H7 (cell line): Measurements from ENCODE around the gene ADCY1. TPM values are rescaled to one million over a fixed set of nuclear protein-coding genes. Genes with fewer than 3 reads are reported as not detected.

Source experiments
- DNase-seq: peaks from one replicate; pipeline ENCODE4 v3.0.0; 2012
- H3K27me3 ChIP-seq: 2 replicates; pipeline ENCODE4 v1.6.0; 2011; ENCODE audit warnings: mild to moderate bottlenecking, low read length; ENCODE audit not compliant: control insufficient read depth, insufficient read depth
- H3K36me3 ChIP-seq: replicated peaks from 2 replicates; pipeline ENCODE4 v1.5.1; 2011; ENCODE audit warnings: low read length; ENCODE audit not compliant: control insufficient read depth, insufficient read depth
- H3K4me3 ChIP-seq: 2 replicates; pipeline ENCODE4 v1.5.1; 2011; ENCODE audit warnings: low read depth, mild to moderate bottlenecking, control low read depth, low read length, moderate library complexity; ENCODE audit not compliant: insufficient read depth
- total RNA-seq: library from RNA; depleted of rRNA; stranded (reverse); fragments of >200 nt; shearing (Covaris generic); gene quantifications from 2 replicates; pipeline ENCODE4 v1.2.3, GENCODE V29; 2014

Gene ADCY1
- total RNA-seq, 1 experiment from 2014 or later, result 5.6 TPM

- Histone ChIP-seq H3K4me3 (no peak overlapping the region), H3K36me3 (no peaks in the 10 kb centered on the region), H3K27me3 (no peaks in the 10 kb centered on the region)
- no peak for DNase-seq
Measured at GRCh38 chr7:45642044-45642443, 67.9 kb downstream of the ADCY1 start.

- DNase-seq, result no peak
- no peak overlapping the region for H3K4me3 ChIP-seq
- no peaks in the 10 kb centered on the region for H3K36me3 ChIP-seq
- no peaks in the 10 kb centered on the region for H3K27me3 ChIP-seq
Measured at GRCh38 chr7:45643630-45644029, 69.5 kb downstream of the ADCY1 start.

- no peaks in the 10 kb centered on the region for H3K36me3 ChIP-seq
Measured at GRCh38 chr7:45644237-45644636, 70.1 kb downstream of the ADCY1 start.

GRCh38 chr7:45645141-45645969, 71.2 kb downstream of the ADCY1 start:
- no peaks in the 10 kb centered on the region for H3K27me3 ChIP-seq
- DNase-seq, result no peak

More at GRCh38 chr7:45644237-45644636, 70.1 kb downstream of the ADCY1 start:
- H3K4me3 ChIP-seq, result no peak overlapping the region
- no peak for DNase-seq
- H3K27me3 ChIP-seq, result no peaks in the 10 kb centered on the region

DNA sequence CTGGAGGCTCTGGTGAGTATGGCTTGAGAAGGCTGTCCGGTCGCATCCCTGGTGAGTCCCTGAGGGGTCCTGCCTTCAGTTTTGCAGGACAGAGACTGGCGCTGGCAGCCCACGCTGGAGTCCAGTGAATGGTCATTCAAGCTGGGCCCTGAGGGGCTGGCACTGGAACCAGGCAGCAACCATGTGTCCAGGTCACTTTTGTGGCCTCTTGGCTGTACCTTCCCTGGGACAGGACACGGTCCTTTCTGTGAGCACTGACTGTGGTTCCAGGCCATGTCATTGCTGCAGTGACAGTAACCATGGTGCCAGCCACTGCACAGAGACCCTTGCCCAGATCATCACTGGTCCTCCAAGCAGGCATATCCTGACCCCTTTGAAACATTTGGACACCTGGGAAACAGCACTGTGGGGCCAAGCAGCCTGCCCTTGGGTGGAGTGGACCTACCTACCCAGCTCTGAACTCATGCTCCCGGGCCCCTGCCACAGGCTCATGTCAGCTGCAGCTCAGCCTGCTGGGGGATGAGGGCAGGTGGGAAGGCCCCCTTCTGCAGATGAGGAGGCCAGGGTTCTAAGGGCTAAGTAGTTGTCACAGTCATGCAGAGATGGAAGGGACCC, 72.1 kb downstream of the ADCY1 start:
- no peak overlapping the region for H3K4me3 ChIP-seq

More at GRCh38 chr7:45645141-45645969, 71.2 kb downstream of the ADCY1 start:
- Histone ChIP-seq H3K36me3 (no peaks in the 10 kb centered on the region; the same call in 1 of the 2 replicates), H3K4me3 (no peak overlapping the region)

DNA sequence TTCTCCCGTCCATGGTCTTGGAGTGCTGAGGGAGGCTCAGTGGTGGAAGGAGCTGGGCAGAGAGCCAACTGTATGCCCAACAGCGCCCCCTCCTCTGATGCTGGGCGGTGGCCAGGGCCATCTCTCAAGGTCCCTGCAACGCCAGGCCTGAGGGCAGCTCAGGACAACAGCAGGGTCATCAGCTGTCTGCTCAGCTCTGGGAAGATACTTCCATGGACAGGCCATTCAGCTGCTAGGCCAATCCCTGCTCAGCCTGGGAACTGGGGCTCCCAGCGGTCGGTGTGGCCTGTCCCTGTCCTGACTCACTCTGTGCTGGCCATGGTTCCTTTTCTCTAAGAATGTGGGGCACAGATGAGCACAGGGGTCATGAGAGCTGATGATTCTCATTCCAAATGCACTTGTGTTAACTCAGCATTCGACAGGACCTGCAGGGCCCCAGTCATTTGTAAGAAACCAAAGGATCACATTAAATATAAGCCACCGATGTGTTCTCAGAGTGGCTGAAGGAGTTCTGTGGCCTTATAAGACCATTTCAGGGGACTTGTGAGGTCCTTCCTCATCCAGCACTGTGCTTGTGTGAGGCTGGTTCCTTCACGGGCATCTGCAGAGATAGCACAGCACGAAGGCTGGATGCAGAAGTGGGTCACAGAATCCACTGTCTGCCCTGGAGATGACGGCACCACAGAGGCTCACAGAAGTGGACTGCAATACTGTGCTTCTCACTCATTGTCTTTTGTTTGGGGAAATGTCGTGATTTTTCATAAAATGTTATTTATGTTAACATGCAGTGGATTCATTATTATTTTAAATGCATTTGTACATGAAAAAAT, 73.0 kb downstream of the ADCY1 start:
- no peaks in the 10 kb centered on the region for H3K27me3 ChIP-seq
- no peaks in the 10 kb centered on the region; the same call in 1 of the 2 replicates for H3K36me3 ChIP-seq
- H3K4me3 ChIP-seq, result no peak overlapping the region
- peak; percentile 50 for DNase-seq

More for the DNA sequence above, 72.1 kb downstream of the ADCY1 start:
- no peaks in the 10 kb centered on the region; the same call in 1 of the 2 replicates for H3K36me3 ChIP-seq
- DNase-seq, result no peak
- H3K27me3 ChIP-seq, result no peaks in the 10 kb centered on the region

GRCh38 chr7:45647967-45648670, 74.0 kb downstream of the ADCY1 start:
- DNase-seq, result no peak
- Histone ChIP-seq H3K4me3 (no peak overlapping the region), H3K27me3 (no peaks in the 10 kb centered on the region)

GRCh38 chr7:45648671-45648995, 74.5 kb downstream of the ADCY1 start:
- H3K36me3 ChIP-seq, result no peaks in the 10 kb centered on the region; the same call in 1 of the 2 replicates
- no peak for DNase-seq
- H3K4me3 ChIP-seq, result no peak overlapping the region
- H3K27me3 ChIP-seq, result no peaks in the 10 kb centered on the region

More at GRCh38 chr7:45647967-45648670, 74.0 kb downstream of the ADCY1 start:
- no peaks in the 10 kb centered on the region; the same call in 1 of the 2 replicates for H3K36me3 ChIP-seq

- no peak for DNase-seq
- Histone ChIP-seq H3K36me3 (no peaks in the 10 kb centered on the region; the same call in 1 of the 2 replicates), H3K27me3 (no peaks in the 10 kb centered on the region), H3K4me3 (no peak overlapping the region)
Measured at GRCh38 chr7:45649560-45650346, 75.6 kb downstream of the ADCY1 start.

GRCh38 chr7:45650404-45651394, 76.5 kb downstream of the ADCY1 start:
- no peaks in the 10 kb centered on the region; the same call in 1 of the 2 replicates for H3K36me3 ChIP-seq
- no peak overlapping the region for H3K4me3 ChIP-seq
- no peaks in the 10 kb centered on the region for H3K27me3 ChIP-seq
- no peak for DNase-seq

- Histone ChIP-seq H3K4me3 (no peak overlapping the region), H3K27me3 (no peaks in the 10 kb centered on the region), H3K36me3 (no peaks in the 10 kb centered on the region; the same call in 1 of the 2 replicates)
- DNase-seq, result no peak
Measured at GRCh38 chr7:45651540-45651939, 77.4 kb downstream of the ADCY1 start.

DNA sequence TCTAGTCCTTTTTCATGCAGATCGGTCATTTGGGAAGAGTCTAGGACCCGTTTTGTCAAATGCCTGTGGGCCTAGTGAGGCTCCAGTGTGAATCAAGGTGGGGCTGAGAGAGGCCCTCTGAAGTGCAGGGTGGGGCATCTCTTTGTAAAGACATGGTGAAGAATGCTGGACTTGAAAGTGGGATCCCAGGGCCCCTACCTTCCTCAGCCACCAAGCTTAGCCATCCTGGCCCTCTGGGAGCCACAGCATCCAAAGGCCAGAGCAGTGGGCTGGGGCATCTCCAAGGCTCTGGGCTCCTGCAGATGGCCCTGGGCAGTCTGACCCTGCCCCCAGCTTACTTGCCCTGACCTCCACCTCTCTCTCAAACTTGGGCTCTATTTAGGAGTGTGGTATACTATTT, 78.5 kb downstream of the ADCY1 start:
- no peak overlapping the region for H3K4me3 ChIP-seq
- no peaks in the 10 kb centered on the region for H3K27me3 ChIP-seq
- H3K36me3 ChIP-seq, result no peaks in the 10 kb centered on the region; the same call in 1 of the 2 replicates
- no peak for DNase-seq
